Measurements from ENCODE around the gene GAL.
A peak's percentile ranks its signal among the peaks of the same experiment; 100 is the strongest.

GAL gene

GRCh38 chr11:68659158-68659921 is 25.0 kb upstream of the GAL start:
- peak; percentile 44 for DNase-seq (ENCODE audit: low spot score)

DNA sequence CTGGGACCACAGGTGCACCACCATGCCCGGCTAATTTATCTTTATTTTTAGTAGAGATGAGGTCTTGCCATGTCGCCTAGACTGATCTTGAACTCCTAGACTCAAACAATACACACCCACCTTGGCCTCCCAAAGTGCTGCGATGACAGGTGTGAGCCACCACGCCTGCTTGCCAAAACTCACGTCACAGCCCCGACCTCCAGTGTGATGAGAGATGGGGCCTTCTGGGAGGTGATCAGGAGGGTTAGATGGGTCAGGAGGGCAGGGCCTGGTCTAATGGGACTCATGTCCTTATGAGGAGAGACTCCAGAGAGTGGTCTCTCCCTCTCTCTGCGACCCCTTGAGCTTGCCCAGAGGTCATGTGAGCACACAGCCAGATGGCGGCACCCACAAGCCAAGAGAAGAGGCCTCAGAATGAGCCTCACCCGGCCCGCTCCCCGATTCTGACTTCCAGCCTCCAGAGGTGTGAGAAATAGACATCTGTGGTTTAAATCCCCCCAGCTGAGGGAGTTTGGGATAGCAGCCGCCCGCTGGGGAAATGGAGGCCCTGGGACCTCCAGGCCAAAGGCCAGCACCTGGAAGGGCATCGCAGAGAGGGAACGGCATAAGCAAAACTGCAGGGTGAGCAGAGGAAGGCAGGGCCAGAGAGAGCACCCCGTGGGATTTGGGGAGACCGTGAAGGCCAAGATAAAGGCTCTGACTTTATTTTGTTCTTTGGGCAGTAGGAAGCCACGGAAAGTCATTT is 24.1 kb upstream of the GAL start:
- DNase-seq (ENCODE audit: low spot score) = no peak

GRCh38 chr11:68661014-68661413 is 23.3 kb upstream of the GAL start:
- no peak for DNase-seq (ENCODE audit: low spot score)

GRCh38 chr11:68661697-68662603 is 22.4 kb upstream of the GAL start:
- no peak for DNase-seq (ENCODE audit: low spot score)

DNA sequence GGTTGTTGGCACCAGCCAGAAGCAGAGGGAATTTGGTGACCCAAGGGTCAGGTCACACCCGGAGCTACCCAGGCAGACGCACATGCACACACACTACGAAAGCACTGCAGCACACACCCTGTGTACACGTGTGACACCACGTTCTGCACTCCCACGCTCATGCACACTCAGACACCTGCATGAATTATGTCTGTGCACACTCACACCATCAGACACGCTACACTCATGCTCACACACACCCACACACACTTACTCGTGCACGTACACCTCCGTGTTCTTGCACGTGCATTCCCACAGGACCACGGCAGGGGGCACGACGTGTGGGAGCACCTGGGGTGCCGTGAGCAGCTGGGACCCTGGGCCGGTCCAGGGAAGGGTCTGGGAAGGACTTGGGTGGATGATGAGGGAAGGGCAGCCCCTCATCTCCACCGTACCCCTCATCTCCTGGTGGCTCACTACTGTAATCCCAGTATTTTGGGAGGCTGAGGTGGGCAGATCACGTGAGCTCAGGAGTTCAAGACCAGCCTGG is 20.8 kb upstream of the GAL start:
- no peak for DNase-seq (ENCODE audit: low spot score)

DNA sequence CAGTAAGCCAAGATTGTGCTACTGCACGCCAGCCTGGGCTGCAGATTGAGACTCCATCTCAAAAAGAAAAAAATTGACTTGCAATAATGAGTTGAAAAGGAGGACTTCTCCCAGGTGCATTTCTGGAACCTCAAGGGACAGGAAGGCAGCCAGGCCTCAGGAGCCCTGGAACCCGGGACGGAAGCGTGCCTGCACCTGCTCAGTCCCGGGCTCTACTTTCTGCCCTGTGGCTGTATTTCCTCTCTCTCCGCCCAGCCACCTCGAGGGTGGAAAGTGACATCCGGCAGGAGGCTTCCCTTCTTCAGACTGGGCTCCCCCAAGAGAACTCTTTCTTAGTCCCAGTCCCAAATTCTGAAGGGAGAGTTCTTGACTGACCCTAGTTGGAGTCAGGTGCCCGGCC is 20.2 kb upstream of the GAL start:
- DNase-seq (ENCODE audit: low spot score) = no peak

DNA sequence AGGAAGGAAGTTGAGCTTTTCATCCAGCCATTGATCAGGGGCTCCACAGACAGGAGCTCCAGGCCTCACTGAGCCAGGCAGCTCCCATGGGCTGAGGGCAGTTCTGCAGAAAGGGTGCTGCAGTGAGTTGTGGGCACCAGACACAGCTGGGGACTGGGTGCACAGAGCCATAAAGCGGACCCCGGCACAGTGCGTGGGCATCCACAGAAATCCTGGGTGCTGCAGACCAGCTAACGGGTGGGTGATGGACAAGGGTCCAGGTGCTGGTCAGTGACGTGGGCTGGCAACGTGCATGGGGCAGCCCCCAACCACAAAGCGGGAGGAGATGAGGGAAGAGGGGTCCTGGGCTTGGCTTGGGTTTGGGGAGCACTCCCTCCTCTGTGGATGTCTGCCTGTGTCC is 19.4 kb upstream of the GAL start:
- DNase-seq (ENCODE audit: low spot score) = no peak

- no peak for DNase-seq (ENCODE audit: low spot score)
These were observed 18.9 kb upstream of the GAL start for GRCh38 chr11:68665436-68665835.

DNA sequence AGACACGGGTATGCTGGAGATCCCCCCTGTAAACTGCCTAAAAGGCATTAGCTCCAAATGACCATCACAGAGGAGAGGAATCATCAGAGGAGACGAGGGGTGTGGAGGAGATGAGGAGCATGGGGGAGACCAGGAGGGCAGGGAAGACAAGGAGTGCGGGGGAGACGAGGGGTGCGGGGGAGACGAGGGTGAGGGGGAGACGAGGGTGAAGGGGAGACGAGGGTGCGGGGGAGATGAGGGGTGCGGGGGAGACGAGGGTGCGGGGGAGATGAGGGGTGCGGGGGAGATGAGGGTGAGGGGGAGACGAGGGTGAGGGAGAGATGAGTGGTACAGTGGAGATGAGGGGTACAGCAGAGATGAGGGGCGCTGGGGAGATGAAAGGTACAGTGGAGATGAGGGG is 17.5 kb upstream of the GAL start:
- DNase-seq (ENCODE audit: low spot score) = no peak

DNA sequence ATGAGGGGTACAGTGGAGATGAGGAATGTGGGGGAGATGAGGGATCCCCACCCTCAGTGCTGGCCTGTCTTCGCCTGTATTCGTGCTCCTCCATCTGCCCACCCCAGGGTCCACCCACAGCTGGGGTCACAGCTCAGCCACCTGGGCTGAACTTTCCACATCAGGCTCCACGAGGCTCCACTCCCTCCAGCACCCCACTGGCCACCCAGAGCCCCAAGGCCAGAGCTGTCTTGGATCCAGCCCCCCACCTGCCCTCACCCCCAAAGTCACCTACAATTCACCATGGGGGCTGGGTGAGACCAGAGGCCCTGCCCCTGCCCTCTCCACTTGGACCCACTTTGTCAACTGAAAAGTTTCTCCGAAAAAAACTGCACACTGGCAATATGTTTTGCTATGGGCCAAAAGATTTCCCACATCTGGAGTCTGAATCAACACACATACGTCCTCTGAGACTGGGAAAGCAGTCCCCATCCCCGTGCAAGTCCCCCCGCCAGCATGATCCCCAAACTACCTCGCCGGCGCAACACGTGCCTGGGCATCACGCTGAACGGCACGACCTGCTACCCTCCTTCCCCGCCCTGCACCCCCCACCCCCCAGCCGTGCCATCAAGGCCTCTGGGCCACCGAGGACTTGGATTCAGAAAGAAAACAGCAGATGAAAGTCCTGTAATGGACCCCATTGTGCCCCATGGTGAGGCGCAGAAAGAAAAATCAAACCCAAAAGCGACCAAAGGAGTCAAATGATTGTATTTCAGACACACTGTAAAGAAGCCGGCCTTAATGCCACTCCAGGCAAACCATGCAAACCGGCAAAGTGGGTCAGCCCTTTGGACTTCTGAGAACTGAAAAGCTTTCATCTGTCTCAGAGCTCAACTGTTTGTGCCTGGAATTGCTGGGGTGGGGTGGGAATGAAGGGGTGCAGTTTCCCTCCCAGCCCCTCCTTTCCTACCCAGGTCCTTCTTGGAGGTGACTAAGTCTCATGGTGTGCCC is 16.5 kb upstream of the GAL start:
- no peak for DNase-seq (ENCODE audit: low spot score)

GRCh38 chr11:68669301-68670090 is 14.8 kb upstream of the GAL start:
- DNase-seq (ENCODE audit: low spot score) = no peak

DNA sequence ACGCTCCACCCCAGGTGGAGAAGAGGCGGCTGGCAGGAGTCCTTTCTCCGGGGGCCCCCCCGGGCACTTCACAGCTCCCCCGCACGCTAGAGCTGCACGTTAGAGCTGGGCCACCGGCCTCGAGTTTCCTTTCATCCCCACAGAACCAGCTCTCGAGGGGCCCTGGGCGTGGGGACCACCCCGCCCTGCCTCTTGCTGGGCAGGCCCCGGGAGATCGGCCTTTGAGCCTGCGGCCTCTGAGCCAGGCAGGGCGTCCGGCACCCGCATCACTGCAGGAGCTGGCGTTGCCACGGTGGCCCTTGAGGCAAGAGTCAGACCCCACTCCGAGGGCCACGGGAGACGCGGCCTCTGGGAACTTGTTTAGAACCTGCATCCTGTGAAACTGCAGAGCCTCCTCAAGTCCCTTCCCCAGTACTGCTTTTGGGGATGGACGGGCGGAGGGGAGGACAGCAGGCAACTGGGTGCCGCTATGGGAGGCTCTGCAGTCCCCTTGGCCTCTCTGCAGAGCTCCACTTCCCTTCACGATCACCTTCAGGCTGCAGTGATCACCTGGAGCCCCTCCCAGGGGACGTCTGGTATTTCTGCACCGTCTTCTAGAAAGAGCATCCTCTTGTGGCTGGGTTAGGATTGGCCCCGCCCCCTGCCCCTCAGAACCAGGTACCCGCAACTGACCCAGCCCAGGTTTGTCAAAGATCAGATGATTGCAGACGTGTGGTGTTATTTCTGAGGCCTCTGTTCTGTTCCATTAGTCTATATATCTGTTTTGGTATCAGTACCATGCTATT is 13.9 kb upstream of the GAL start:
- no peak for DNase-seq (ENCODE audit: low spot score)

GRCh38 chr11:68673306-68673945 is 10.9 kb upstream of the GAL start:
- no peak for DNase-seq (ENCODE audit: low spot score)

DNA sequence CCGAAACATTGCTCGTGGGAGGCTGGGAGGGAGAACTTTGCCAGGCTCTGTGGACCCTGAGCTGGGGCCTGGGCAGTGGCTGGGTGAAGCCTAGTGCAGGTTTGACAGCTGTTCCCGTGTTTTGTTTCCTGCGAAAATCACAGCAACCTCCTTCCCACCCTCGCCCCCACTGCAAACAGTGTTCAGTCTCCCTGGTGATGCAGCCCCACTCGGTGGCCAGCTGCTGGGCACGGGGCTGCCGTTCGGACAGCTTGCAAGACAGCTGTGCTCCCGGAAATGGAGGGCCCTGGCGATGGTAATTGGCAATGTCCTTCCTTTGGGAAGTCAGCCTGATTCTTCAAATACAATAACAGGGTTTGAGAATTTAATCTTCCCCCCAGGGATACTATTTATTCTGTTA is 10.4 kb upstream of the GAL start:
- DNase-seq (ENCODE audit: low spot score) = no peak

- DNase-seq (ENCODE audit: low spot score) = no peak
These were observed 9.9 kb upstream of the GAL start for GRCh38 chr11:68674461-68674860.

DNA sequence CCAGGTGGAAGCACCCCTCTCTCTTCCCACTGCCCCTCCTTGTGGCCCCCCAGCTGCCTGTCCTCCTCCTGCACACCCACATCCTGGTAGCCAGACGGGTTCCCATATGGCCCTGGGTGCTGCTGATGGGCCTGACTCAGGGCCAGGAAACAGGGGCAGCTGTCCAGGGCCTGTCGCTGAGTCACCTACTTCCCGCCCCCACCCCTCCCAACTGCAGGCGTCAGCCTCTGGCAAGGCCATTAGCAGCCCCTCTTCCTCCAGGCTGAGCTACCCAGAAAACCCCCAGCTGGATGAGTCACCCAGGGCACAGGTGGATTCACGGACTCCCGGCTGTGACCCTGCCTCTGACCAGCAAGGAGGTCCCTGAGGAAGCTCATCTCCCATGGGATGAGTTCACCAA is 6.9 kb upstream of the GAL start:
- peak; percentile 86 for DNase-seq (ENCODE audit: low spot score)

DNA sequence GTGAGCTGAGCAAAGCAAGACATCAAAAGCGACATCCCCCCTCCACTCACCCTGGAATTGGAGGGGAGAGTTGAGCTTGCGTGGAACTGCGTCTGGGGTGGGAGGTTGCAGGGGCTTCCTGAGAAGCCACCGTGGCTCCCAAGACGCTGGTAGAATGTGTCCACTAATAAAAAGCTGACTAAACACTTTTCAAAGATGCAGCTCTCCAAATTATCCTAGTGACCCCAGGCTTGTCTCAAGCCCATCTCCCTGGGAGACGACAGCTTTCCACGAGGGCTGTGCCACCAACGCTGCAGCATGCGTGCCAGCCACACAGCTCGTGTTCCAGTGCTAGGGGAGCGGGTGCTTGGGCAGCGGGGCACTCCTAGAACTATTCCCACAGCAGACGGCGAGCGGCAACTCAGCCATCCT is 6.3 kb upstream of the GAL start:
- DNase-seq (ENCODE audit: low spot score) = no peak

- DNase-seq (ENCODE audit: low spot score) = no peak
These were observed 3.7 kb upstream of the GAL start for GRCh38 chr11:68680541-68681231.
